C4-2B (cell line): ENCODE measurements around the gene FANCD2.
"Not testable (repeated sequence)": the region's sequence is repeated elsewhere in the genome, so short reads cannot be mapped to it uniquely, and the experiment has no call there.

Experiments used
- H3K27ac ChIP-seq: fragments of 450-650 bp; 2 replicates; pipeline ENCODE4 v1.5.1; 2017
- ZFX ChIP-seq: fragments of 450-650 bp; IDR thresholded peaks from 2 replicates; pipeline ENCODE4 v1.6.1; 2017
- TF ChIP-seq, protein P1 (sequence below): fragments of 450-650 bp; conservative IDR thresholded peaks from 2 replicates; pipeline ENCODE4 v1.5.1; 2017; ENCODE audit warnings: mild to moderate bottlenecking

FANCD2 gene

DNA sequence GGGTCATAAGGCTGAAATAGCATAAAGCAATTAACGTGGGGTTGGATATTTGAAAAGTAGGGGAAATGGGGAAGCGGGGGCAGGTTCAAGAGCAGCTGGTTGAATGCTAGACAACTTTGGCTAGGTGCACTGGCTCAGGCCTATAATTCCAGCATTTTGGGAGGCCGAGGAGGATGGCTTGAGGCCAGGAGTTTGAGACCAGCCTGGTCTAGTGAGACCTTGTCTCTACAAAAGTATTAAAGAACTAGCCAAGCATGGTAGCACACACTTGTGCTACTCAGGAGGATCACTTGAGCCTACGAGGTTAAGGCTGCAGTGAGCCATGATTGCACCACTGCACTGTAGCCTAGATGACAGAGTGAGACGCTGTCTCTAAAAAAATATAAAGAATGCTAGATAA, 6.9 kb upstream of the FANCD2 start:
- no peak overlapping the region for H3K27ac ChIP-seq
- no peak for TF ChIP-seq ZFX
- TF ChIP-seq, protein P1, sequence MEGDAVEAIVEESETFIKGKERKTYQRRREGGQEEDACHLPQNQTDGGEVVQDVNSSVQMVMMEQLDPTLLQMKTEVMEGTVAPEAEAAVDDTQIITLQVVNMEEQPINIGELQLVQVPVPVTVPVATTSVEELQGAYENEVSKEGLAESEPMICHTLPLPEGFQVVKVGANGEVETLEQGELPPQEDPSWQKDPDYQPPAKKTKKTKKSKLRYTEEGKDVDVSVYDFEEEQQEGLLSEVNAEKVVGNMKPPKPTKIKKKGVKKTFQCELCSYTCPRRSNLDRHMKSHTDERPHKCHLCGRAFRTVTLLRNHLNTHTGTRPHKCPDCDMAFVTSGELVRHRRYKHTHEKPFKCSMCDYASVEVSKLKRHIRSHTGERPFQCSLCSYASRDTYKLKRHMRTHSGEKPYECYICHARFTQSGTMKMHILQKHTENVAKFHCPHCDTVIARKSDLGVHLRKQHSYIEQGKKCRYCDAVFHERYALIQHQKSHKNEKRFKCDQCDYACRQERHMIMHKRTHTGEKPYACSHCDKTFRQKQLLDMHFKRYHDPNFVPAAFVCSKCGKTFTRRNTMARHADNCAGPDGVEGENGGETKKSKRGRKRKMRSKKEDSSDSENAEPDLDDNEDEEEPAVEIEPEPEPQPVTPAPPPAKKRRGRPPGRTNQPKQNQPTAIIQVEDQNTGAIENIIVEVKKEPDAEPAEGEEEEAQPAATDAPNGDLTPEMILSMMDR, result no peak

GRCh38 chr3:10021856-10022775, 4.1 kb upstream of the FANCD2 start:
- TF ChIP-seq, protein P1, result no peak
- no peak for TF ChIP-seq ZFX
- no peak overlapping the region for H3K27ac ChIP-seq

- H3K27ac ChIP-seq, result no peak overlapping the region
- no peak for TF ChIP-seq ZFX
- TF ChIP-seq, protein P1, result no peak
Measured at GRCh38 chr3:10023587-10024310, 2.5 kb upstream of the FANCD2 start.

- peak overlapping the region; percentile 78 for H3K27ac ChIP-seq
- TF ChIP-seq, protein P1, result no peak
- no peak for TF ChIP-seq ZFX
Measured at GRCh38 chr3:10025205-10026083, 793 bp upstream of the FANCD2 start.

DNA sequence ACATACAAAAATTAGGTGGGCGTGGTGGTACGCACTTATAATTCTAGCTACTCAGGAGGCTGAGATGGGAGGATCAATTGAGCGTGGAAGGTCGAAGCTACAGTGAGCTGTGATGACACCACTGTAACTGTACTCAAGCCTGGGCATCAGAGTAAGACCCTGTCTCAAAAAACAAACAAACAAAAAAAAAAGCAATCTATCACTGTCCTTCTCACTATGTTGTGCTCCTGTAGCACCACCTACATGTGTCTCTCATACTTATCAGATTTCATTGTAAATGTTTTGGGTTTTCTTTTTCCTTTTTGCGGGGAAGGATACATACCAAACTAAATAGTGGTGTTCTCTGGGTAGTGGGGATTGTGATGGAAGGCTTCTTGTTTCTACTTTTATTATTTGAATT, 14.8 kb downstream of the FANCD2 start:
- H3K27ac ChIP-seq, result no peak overlapping the region
- TF ChIP-seq, protein P1, result no peak
- no peak for TF ChIP-seq ZFX

- TF ChIP-seq ZFX, result no peak
- TF ChIP-seq, protein P1, result no peak
- H3K27ac ChIP-seq, result no peak overlapping the region
Measured at GRCh38 chr3:10047876-10048275, 21.6 kb downstream of the FANCD2 start.

- not testable (repeated sequence) for H3K27ac ChIP-seq
Measured at GRCh38 chr3:10053054-10053453, 26.8 kb downstream of the FANCD2 start.
